NCI-H2171 (cell line): ENCODE data around the gene TAS2R16.
A peak's percentile ranks its signal among the peaks of the same experiment; 100 is the strongest.

ENCODE experiments used
- DNase-seq: peaks from one replicate; lab custom pipeline; 2025; lab: John Stamatoyannopoulos, UW

TAS2R16 gene, protein sequence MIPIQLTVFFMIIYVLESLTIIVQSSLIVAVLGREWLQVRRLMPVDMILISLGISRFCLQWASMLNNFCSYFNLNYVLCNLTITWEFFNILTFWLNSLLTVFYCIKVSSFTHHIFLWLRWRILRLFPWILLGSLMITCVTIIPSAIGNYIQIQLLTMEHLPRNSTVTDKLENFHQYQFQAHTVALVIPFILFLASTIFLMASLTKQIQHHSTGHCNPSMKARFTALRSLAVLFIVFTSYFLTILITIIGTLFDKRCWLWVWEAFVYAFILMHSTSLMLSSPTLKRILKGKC

DNA sequence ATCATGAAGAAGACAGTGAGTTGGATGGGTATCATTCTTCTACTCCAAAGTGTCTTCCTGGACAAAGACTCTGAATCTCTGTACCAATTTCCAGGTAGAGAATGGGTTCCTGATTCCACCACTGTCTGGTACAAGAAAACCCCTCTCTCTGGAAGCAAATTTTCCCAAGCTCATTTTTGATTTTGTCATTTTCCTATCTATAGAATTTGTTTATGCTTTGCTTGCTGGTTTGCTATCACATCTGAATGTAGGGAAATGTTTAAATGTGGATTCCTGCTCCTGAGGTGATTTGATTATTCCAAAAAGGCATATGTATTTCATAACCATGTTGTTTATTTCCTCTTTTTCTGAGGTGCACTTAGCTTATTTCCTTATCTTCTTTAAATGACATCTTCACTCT is at the start of gene TAS2R16:
Gene TAS2R16 (minus strand): TSS at position 101 of the 400 bp plus-strand sequence. CDS start 66 bp downstream, at position 35.
- DNase-seq = no peak

- DNase-seq = no peak
Measured at GRCh38 chr7:123043642-123044041, 48.1 kb upstream of the TAS2R16 start.

DNA sequence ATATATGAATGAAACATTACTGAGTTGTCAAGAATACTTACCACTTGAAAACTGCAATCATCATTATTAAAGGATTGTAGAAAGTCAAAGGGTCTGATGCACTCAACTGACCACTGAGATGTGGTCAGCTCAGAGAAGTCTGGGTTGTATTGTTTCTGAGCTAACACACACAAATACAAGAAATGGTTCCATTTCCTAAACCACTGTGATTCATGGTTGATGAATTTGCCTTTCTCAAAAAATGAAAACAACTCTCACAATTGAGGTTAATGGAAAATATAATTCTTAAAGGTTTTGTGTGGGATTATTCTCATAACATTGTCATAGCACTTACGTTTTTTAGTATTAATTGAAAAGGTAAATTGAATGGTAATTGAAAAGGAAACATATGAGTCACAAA is 45.6 kb upstream of the TAS2R16 start:
- no peak for DNase-seq

DNA sequence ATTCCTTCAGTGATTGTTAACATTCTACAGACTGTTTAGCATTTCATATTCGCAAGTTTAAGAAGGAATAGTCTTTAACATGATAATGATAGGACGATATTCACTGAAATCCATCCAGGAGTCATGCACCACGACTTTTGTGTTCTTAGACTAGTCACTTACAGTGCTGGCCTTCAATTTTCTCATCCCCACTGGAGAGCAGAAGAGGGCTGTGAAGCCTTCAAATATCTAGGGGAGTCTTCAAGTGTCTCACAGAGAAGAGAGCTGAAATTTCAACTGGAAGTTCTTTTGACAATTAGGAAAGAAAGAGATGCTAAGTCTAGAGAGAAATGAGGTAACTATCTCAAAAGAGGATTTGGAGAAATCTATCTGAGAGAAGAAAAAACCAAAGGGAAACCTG is 43.8 kb upstream of the TAS2R16 start:
- no peak for DNase-seq

GRCh38 chr7:123034106-123034505 is 38.6 kb upstream of the TAS2R16 start:
- DNase-seq = no peak

- no peak for DNase-seq
Measured at GRCh38 chr7:123030631-123031030, 35.1 kb upstream of the TAS2R16 start.

DNA sequence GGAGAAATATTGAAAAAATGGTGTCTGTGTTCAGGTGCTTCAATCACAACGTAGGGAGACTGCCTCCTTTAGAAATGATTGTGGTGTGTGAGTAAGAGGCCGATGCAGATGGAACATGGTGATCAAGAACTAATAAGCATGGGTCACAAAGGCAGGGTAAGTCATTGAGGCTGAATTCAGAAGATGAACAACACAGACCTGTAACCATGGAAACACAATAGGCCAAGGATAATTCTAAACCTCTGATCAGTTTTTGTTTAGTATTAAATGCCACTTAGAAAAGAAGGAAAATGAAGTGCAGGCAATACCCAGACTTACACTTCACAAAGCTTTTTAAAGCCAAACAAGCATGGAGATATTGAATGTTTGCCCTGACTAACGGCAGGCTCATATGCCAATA is 32.8 kb upstream of the TAS2R16 start:
- DNase-seq = no peak

GRCh38 chr7:123026251-123026650 is 30.8 kb upstream of the TAS2R16 start:
- DNase-seq = no peak

- DNase-seq = no peak
Measured at GRCh38 chr7:123024989-123025758, 29.7 kb upstream of the TAS2R16 start.

DNA sequence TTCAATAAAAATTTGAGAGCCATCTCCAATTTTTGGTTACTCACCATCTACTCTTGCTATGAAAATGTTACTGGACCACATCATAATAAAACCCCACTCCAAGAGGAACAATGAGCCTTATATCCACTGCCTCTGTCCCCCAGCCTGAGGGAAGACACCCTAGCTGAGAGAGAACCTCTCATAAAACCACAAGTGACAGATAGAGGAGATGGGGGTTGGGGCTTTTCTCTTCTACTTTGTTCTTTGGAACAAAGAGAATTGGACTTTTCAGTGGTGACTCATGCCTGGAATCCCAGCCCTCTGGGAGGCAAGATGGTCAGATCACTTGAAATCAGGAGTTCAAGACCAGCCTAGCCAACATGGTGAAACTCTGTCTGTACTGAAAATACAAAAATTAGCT is 27.6 kb upstream of the TAS2R16 start:
- DNase-seq = no peak

GRCh38 chr7:123022576-123022975 is 27.1 kb upstream of the TAS2R16 start:
- no peak for DNase-seq

- DNase-seq = no peak
Measured at GRCh38 chr7:123012435-123012834, 16.9 kb upstream of the TAS2R16 start.

- DNase-seq = no peak
Measured at GRCh38 chr7:123011766-123012369, 16.4 kb upstream of the TAS2R16 start.

DNA sequence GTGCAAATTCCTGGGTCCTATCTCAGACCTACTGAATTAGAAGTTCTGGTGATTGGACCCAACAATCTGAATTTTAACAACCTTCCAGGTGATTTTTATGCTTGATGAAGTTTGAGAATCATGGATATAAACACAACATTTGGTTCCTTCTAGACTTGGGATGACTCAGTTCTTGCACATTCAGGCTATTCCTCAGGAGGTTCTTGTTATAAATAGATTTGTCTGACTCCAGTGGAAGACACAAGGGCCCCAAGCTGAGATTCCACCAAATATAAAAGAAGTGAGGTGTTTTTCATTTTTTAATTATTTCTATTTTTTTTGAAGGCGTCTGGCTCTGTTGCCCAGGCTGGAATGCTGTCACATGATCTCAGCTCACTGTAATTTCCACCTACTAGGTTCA is 9.4 kb upstream of the TAS2R16 start:
- DNase-seq = no peak

DNA sequence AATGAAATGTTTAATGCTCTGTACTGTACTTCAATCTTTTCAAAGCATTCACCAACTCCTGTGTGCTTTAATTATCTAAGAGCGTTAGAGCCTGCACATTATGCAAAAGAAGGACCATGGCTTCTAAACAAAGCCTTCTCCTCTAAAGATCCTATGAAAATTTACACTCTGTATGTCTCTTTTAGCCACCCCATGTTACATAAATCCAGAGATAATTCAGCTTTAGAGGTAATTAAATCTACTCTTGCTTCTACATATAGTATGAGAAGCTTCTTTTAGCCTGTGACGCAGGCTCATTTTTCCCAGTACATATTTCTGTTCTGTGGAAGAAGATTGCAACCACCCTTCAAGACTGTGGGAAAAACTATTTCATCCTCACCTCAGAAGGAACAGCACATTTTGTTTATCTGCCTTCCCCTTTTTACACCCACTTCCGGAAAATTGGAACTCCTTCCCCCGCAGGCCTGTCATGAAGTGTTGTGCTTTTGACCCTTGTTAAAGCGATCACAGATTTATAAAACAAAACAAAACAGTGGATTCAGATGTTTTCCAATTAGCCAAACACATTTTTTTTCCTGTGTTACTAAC is 8.1 kb upstream of the TAS2R16 start:
- no peak for DNase-seq

GRCh38 chr7:122989577-122989976 is 5.9 kb downstream of the TAS2R16 start:
- no peak for DNase-seq

GRCh38 chr7:122989041-122989440 is 6.5 kb downstream of the TAS2R16 start:
- DNase-seq = no peak

- peak; percentile 48 for DNase-seq
Measured at GRCh38 chr7:122988333-122988732, 7.2 kb downstream of the TAS2R16 start.

GRCh38 chr7:122987463-122987862 is 8.0 kb downstream of the TAS2R16 start:
- no peak for DNase-seq

DNA sequence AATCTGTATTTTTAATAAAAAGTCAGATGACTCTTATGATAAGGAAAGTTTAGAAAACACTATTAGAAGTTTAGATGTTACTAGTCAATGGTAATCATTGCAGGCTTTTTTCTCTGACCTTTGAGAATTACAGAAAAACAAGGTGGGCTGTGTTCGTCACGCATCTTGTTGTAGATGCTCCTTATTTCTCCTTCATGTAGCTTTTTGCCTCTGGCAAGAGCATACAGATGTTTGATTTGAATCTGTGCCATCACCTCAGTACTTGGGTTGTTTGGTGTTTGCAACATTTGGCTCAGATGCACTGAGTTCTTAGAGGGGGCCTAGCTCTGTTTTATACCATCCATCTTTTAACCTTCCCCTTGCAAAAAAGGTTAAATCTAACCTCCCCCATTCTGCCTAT is 11.5 kb downstream of the TAS2R16 start:
- no peak for DNase-seq

- no peak for DNase-seq
Measured at GRCh38 chr7:122983261-122983660, 12.2 kb downstream of the TAS2R16 start.

DNA sequence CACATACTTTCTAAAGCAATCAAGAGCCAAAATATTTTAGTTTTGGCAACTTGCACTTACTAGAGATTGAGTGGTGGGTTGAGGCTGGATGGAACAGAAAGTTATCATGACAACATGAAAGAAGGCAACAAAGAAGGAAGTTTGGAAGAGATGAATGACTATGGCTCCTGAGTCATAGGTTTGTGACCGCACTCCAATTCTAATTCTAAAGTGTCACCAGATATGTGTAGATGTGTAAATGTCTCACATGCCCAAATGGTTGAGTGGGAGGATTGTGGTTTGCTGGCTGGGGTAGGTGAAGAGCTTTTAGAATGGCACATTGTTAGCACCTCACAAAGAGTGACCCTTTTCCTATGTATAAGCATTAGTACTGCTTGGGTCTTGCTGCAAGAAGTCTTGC is 20.2 kb downstream of the TAS2R16 start:
- no peak for DNase-seq

DNA sequence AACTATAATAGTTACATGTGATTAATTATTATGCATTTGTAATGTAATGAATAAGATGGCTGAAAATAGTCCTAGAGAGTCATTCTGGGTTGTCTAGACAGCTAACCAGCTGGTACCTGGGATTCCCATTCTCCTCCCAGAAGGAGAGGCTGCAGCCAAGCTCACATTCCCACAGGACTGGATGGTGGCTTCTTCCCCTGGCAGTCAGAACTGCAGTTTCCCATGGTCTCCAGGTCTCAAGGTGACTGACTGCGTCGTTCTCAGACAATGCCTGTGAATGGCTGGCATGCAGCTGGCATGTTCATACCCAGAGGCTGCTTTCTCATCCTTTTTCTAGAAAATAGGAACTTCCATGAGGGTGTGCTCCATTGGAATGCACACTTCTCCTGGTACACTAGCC is 21.3 kb downstream of the TAS2R16 start:
- no peak for DNase-seq
